Kidney capillary endothelial cell (primary cell): ENCODE measurements around the gene MMP7.
"Not testable (repeated sequence)": the region's sequence is repeated elsewhere in the genome, so short reads cannot be mapped to it uniquely, and the experiment has no call there.

Experiments used
- DNase-seq: peaks from one replicate; pipeline ENCODE4 v3.0.0-alpha.2; 2018; ENCODE audit warnings: low spot score

Gene MMP7

GRCh38 chr11:102538932-102539331 lies 8.4 kb upstream of the MMP7 start:
- no peak for DNase-seq

- no peak for DNase-seq
Measured at GRCh38 chr11:102534261-102534872, 3.8 kb upstream of the MMP7 start.

GRCh38 chr11:102528618-102529017 lies 1.9 kb downstream of the MMP7 start:
- no peak for DNase-seq

- DNase-seq, result no peak
Measured at GRCh38 chr11:102527684-102528083, 2.9 kb downstream of the MMP7 start.

GRCh38 chr11:102527041-102527440 lies 3.5 kb downstream of the MMP7 start:
- DNase-seq, result no peak

GRCh38 chr11:102523887-102524286 lies 6.7 kb downstream of the MMP7 start:
- DNase-seq, result no peak

GRCh38 chr11:102523189-102523570 lies 7.4 kb downstream of the MMP7 start:
- DNase-seq, result no peak

GRCh38 chr11:102522312-102523188 lies 8.0 kb downstream of the MMP7 start:
- DNase-seq, result no peak

- DNase-seq, result no peak
Measured at GRCh38 chr11:102521121-102521520, 9.4 kb downstream of the MMP7 start.

- DNase-seq, result no peak
Measured at GRCh38 chr11:102520514-102520913, 10.0 kb downstream of the MMP7 start.

GRCh38 chr11:102518296-102519094 lies 12.1 kb downstream of the MMP7 start:
- DNase-seq, result no peak

- DNase-seq, result no peak
Measured at GRCh38 chr11:102517670-102518069, 12.9 kb downstream of the MMP7 start.

- no peak for DNase-seq
Measured at GRCh38 chr11:102516179-102516578, 14.4 kb downstream of the MMP7 start.

- no peak for DNase-seq
Measured at GRCh38 chr11:102513869-102514268, 16.7 kb downstream of the MMP7 start.

- DNase-seq, result no peak
Measured at GRCh38 chr11:102510439-102511135, 20.0 kb downstream of the MMP7 start.

- DNase-seq, result not testable (repeated sequence)
Measured at GRCh38 chr11:102502831-102503230, 27.7 kb downstream of the MMP7 start.

- no peak for DNase-seq
Measured at GRCh38 chr11:102500829-102501228, 29.7 kb downstream of the MMP7 start.

GRCh38 chr11:102499931-102500330 lies 30.6 kb downstream of the MMP7 start:
- DNase-seq, result no peak

GRCh38 chr11:102499151-102499550 lies 31.4 kb downstream of the MMP7 start:
- DNase-seq, result no peak

- DNase-seq, result no peak
Measured at GRCh38 chr11:102497061-102497460, 33.5 kb downstream of the MMP7 start.

GRCh38 chr11:102495161-102496042 lies 35.1 kb downstream of the MMP7 start:
- peak; percentile 76 for DNase-seq
